Activated CD8-positive, alpha-beta T cell treated with anti-CD3 and anti-CD28 coated beads for 36 hours (primary cell): ENCODE data around the gene PRKAB1. TPM values are rescaled to one million over a fixed set of nuclear protein-coding genes. Genes with fewer than 3 reads are reported as not detected.

Source experiments
- ATAC-seq: fragments of 200-7000 bp; cut with Tn5 transposase; one replicate; pipeline ENCODE4 v1.10.0; 2021; ENCODE audit warnings: mild to moderate bottlenecking, moderate library complexity
- CTCF ChIA-PET: fragments of 350-600 bp; sonication (Branson Sonifier 250); formaldehyde crosslinking; loops from one replicate; lab custom pipeline; 2021; ENCODE audit warnings: antibody characterized with exemption; lab: Charles Lee
- POLR2A ChIA-PET: fragments of 350-600 bp; sonication (Branson Sonifier 250); formaldehyde crosslinking; loops from one replicate; lab custom pipeline; 2021; ENCODE audit warnings: antibody characterized with exemption; lab: Charles Lee
- DNase-seq: peaks from one replicate; pipeline ENCODE4 v3.0.0-alpha.2; 2020
- H3K27ac Mint-ChIP-seq: one replicate; pipeline ENCODE4 v1.8.0; 2021; ENCODE audit warnings: mild to moderate bottlenecking, mixed read lengths
- H3K27me3 Mint-ChIP-seq: one replicate; pipeline ENCODE4 v1.8.0; 2021; ENCODE audit warnings: mixed read lengths
- H3K36me3 Mint-ChIP-seq: one replicate; pipeline ENCODE4 v1.8.0; 2021; ENCODE audit warnings: low read depth, mixed read lengths
- H3K4me1 Mint-ChIP-seq: one replicate; pipeline ENCODE4 v1.8.0; 2021; ENCODE audit warnings: low read depth, mixed read lengths
- H3K4me3 Mint-ChIP-seq: one replicate; pipeline ENCODE4 v1.8.0; 2021; ENCODE audit warnings: mild to moderate bottlenecking, moderate library complexity, mixed read lengths
- H3K9me3 Mint-ChIP-seq: one replicate; pipeline ENCODE4 v1.8.0; 2021; ENCODE audit warnings: mixed read lengths
- intact Hi-C: fragments of 100-400 bp; cut with micrococcal nuclease; formaldehyde crosslinking; loops from one replicate; pipeline ENCODE4 v1.10.0; 2022
- total RNA-seq, 2 experiments: library from RNA; stranded (reverse); gene quantifications; one replicate each; pipeline ENCODE4 v1.2.3, GENCODE V29; 2021
- TF ChIP-seq, protein P1 (sequence below): fragments of 200-600 bp; IDR thresholded peaks from one replicate; pipeline ENCODE4 v1.8.0; 2022; ENCODE audit warnings: antibody characterized with exemption, mild to moderate bottlenecking

The PRKAB1 gene
- total RNA-seq, 2 experiments from 2014 or later: 21.0 to 24.8 TPM

DNA sequence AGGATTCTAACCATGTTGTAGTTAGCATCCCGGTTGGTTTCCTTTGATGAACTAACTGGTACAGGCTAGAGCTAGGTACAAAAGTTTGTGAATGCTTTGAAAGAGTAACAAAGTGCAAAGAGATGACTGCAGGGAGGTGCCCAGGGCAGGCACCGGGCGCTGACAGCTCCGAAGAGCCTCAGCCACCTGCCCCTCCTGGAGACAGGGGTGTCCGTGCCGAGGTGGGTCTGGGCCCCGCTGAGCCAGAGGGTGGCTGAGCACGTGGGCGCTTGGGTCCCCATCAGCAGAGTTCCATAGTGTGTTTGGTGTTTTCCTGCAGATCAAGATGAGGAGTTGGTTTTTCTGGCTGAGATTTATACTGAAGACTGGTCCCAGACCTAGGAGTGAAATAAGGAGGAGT is 19.9 kb downstream of the PRKAB1 start:
- intact Hi-C loops: no loop called here
- Mint-ChIP-seq H3K27me3 (no peaks in the 10 kb centered on the region), H3K27ac (no peak overlapping the region), H3K9me3 (no peaks in the 10 kb centered on the region), H3K4me1 (peaks cover 2% of the 10 kb centered on the region), H3K4me3 (no peak overlapping the region), H3K36me3 (peaks cover 10% of the 10 kb centered on the region)
- ATAC-seq (no peak), DNase-seq (no peak)
- CTCF ChIA-PET: no interaction called here
- POLR2A ChIA-PET: no interaction called here
- TF ChIP-seq, protein P1, sequence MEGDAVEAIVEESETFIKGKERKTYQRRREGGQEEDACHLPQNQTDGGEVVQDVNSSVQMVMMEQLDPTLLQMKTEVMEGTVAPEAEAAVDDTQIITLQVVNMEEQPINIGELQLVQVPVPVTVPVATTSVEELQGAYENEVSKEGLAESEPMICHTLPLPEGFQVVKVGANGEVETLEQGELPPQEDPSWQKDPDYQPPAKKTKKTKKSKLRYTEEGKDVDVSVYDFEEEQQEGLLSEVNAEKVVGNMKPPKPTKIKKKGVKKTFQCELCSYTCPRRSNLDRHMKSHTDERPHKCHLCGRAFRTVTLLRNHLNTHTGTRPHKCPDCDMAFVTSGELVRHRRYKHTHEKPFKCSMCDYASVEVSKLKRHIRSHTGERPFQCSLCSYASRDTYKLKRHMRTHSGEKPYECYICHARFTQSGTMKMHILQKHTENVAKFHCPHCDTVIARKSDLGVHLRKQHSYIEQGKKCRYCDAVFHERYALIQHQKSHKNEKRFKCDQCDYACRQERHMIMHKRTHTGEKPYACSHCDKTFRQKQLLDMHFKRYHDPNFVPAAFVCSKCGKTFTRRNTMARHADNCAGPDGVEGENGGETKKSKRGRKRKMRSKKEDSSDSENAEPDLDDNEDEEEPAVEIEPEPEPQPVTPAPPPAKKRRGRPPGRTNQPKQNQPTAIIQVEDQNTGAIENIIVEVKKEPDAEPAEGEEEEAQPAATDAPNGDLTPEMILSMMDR: no peak

DNA sequence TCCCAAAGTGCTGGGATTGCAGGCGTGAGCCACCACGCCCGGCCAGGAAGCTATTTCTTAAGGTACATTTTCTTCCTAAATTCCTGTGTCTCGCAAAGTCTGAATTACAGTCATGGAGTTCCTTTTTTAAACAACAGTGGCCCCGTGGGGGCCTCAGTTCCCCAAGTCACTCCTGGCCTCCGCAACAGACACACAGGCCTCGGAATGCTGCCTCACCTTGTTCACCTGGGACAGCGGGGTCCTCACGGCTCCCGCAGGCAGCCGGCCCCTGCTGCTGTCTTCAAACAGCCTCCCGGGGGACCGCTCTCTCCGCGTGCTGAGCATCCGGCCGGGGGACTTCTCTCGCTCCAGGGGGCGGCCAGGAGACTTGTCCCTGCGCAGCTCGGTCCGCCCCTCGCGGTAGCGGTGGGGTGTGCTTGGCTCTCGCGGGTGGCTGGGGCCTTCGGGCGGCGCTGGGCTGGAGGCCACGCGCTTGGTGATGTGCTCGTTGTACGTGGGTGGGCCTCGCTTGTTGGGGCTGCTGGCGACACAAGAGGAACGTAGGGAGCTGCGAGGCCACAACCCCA is 22.1 kb downstream of the PRKAB1 start:
- no peaks in the 10 kb centered on the region for H3K27me3 Mint-ChIP-seq
- TF ChIP-seq, protein P1: no peak
- ChIA-PET CTCF (no interaction called here), POLR2A (no interaction called here)
- H3K4me3 Mint-ChIP-seq: no peak overlapping the region
- no peaks in the 10 kb centered on the region for H3K9me3 Mint-ChIP-seq
- peaks cover 10% of the 10 kb centered on the region for H3K36me3 Mint-ChIP-seq
- intact Hi-C loops: no loop called here
- H3K4me1 Mint-ChIP-seq: no peaks in the 10 kb centered on the region
- ATAC-seq: no peak
- no peak for DNase-seq
- no peak overlapping the region for H3K27ac Mint-ChIP-seq

DNA sequence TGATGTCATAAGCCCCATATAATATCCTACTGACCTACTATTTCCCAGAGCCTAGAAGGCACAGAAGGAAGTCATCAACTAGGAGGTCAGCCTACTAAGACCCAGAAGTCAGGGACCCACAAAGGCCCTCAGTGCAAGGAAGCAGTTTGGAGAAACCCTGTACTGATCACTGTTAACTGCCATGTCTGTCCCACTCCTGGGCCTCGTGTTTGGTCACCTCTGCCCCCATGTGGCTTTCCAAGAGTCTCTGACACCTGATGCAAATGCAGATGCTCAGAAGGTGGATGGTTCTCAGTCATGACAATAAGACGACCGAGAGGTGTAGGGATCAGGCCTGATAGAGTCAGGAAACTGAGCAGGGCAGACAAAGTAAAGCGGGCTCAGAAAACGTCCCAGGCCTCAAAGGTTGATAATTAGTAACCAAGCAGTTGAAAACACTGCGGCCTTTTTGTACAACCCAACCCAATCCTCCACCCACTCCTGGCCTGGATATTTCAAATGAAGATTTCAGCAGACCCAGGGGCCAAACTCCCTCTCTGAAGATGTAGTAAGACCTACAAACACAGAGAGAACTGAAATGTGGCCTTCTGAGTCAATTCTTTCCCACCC is 23.4 kb downstream of the PRKAB1 start:
- no peaks in the 10 kb centered on the region for H3K9me3 Mint-ChIP-seq
- DNase-seq (no peak), ATAC-seq (no peak)
- H3K4me1 Mint-ChIP-seq: no peaks in the 10 kb centered on the region
- H3K4me3 Mint-ChIP-seq: no peak overlapping the region
- no peaks in the 10 kb centered on the region for H3K27me3 Mint-ChIP-seq
- POLR2A ChIA-PET: no interaction called here
- peaks cover 8% of the 10 kb centered on the region for H3K36me3 Mint-ChIP-seq
- TF ChIP-seq, protein P1: no peak
- H3K27ac Mint-ChIP-seq: no peak overlapping the region
- CTCF ChIA-PET: no interaction called here
- intact Hi-C loops: no loop called here

DNA sequence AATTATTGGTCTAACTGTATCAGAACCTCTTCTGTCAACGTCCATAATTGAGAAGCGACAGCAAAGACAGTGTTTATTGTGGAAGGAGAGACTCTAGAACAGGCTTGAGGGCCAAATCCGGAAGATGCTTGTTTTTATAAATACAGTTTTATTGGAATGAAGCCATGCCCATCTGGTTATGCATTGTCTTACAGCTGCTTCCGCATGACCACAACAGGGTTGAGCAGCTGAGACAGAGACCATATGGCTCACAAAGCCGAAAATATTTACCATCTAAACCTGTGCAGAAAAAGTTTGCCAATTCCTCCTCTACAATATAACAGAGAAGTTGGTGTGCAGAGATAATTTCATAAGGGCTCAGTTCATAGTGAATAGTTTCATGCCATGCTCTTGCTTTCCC is 24.5 kb downstream of the PRKAB1 start:
- Mint-ChIP-seq H3K4me1 (no peaks in the 10 kb centered on the region), H3K27me3 (no peaks in the 10 kb centered on the region), H3K9me3 (no peaks in the 10 kb centered on the region), H3K4me3 (no peak overlapping the region), H3K36me3 (peaks cover 6% of the 10 kb centered on the region), H3K27ac (no peak overlapping the region)
- DNase-seq (no peak), ATAC-seq (no peak)
- TF ChIP-seq, protein P1: no peak
- ChIA-PET POLR2A (no interaction called here), CTCF (no interaction called here)
- intact Hi-C loops: no loop called here

DNA sequence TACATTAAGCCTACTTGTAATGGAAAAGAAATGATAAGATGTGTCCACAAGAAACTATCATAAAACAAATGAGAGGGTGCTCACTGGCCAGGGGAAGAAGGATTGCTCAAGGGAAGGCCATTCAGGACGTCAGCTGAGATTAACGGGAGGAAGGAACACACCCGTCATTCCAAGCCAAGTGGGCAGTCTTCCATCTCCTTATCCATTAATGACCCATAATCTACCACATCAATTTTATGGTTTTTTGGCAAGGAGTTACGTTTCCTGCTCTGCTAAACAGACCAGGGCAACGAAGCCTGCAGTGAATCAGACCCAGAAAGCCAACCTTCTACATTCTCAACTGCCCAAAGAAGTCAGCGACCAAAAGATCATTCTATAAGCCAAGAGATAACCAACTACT is 25.1 kb downstream of the PRKAB1 start:
- intact Hi-C loops: no loop called here
- Mint-ChIP-seq H3K27me3 (no peaks in the 10 kb centered on the region), H3K36me3 (peaks cover 7% of the 10 kb centered on the region), H3K9me3 (no peaks in the 10 kb centered on the region), H3K4me1 (no peaks in the 10 kb centered on the region), H3K4me3 (no peak overlapping the region), H3K27ac (no peak overlapping the region)
- ATAC-seq (no peak), DNase-seq (no peak)
- ChIA-PET CTCF (no interaction called here), POLR2A (no interaction called here)
- TF ChIP-seq, protein P1: no peak
